AG04450 (cell line): ENCODE measurements around the gene ARHGAP24. TPM values are rescaled to one million over a fixed set of nuclear protein-coding genes. Genes with fewer than 3 reads are reported as not detected.

Experiments used
- CTCF ChIA-PET: fragments of 300-600, 350-600 bp; formaldehyde crosslinking; extraction: SDS; loops from one replicate; lab custom pipeline; 2022; ENCODE audit warnings: antibody characterized with exemption, inconsistent platforms; lab: Charles Lee
- POLR2A ChIA-PET: fragments of 350-600 bp; formaldehyde crosslinking; extraction: SDS; loops from one replicate; lab custom pipeline; 2021; ENCODE audit warnings: antibody characterized with exemption, inconsistent platforms; lab: Yijun Ruan, JAX
- DNase-seq: peaks from one replicate; pipeline ENCODE4 v3.0.0-alpha.2; 2011; ENCODE audit warnings: low read depth, low spot score
- H3K27ac ChIP-seq: one replicate; pipeline ENCODE4 v1.5.1; 2012; ENCODE audit warnings: low read depth, low read length, control low read depth
- H3K27me3 ChIP-seq: one replicate; pipeline ENCODE4 v1.6.0; 2012; ENCODE audit warnings: low read length; ENCODE audit not compliant: control insufficient read depth, insufficient read depth
- H3K4me3 ChIP-seq: 2 replicates; pipeline ENCODE4 v1.5.1; 2011; ENCODE audit warnings: mild to moderate bottlenecking, low read depth, low read length, control low read depth
- H3K9me3 ChIP-seq: 2 replicates; pipeline ENCODE4 v1.5.1; 2012; ENCODE audit warnings: low read length; ENCODE audit not compliant: control insufficient read depth, insufficient read depth
- CTCF ChIP-seq: IDR thresholded peaks from 2 replicates; pipeline ENCODE4 v1.5.1; 2011; ENCODE audit warnings: low read depth, low read length, control low read depth, inconsistent platforms
- polyA plus RNA-seq: library from polyadenylated mRNA; depleted of rRNA; stranded (reverse); fragments of >200 nt; gene quantifications from 2 replicates; pipeline ENCODE4 v1.2.3, GENCODE V29; 2011

Gene ARHGAP24
- polyA plus RNA-seq, 1 experiment = 16.8 TPM

- no peak overlapping the region for H3K27ac ChIP-seq
- ChIA-PET POLR2A (no interaction called here), CTCF (no interaction called here)
- no peaks in the 10 kb centered on the region for H3K9me3 ChIP-seq
- no peak for DNase-seq
- H3K27me3 ChIP-seq = no peaks in the 10 kb centered on the region
- no peak for TF ChIP-seq CTCF
- H3K4me3 ChIP-seq = no peak overlapping the region
These were observed 298.4 kb downstream of the ARHGAP24 start for GRCh38 chr4:85773372-85773771.

GRCh38 chr4:85774000-85774399 is 299.1 kb downstream of the ARHGAP24 start:
- no peaks in the 10 kb centered on the region for H3K27me3 ChIP-seq
- POLR2A ChIA-PET = interaction anchor here (0.7 kb wide), 1 partner anchor 1150 kb away, joined by 4 read pairs; no protein-coding TSS in a partner anchor
- CTCF ChIA-PET = interaction anchor here (1.1 to 1.2 kb wide), 2 partner anchors 12 to 26 kb away, joined by 4 to 7 read pairs; no protein-coding TSS in a partner anchor
- no peak overlapping the region for H3K4me3 ChIP-seq
- no peak for TF ChIP-seq CTCF
- H3K9me3 ChIP-seq = no peaks in the 10 kb centered on the region
- H3K27ac ChIP-seq = no peak overlapping the region
- no peak for DNase-seq

GRCh38 chr4:85774489-85774888 is 299.5 kb downstream of the ARHGAP24 start:
- no peaks in the 10 kb centered on the region for H3K27me3 ChIP-seq
- no peak overlapping the region for H3K4me3 ChIP-seq
- ChIA-PET CTCF (interaction anchor here (1.1 to 1.2 kb wide), 2 partner anchors 12 to 26 kb away, joined by 4 to 7 read pairs; no protein-coding TSS in a partner anchor), POLR2A (interaction anchor here (0.7 kb wide), 1 partner anchor 1149 kb away, joined by 4 read pairs; no protein-coding TSS in a partner anchor)
- no peaks in the 10 kb centered on the region for H3K9me3 ChIP-seq
- no peak for DNase-seq
- no peak for TF ChIP-seq CTCF
- H3K27ac ChIP-seq = no peak overlapping the region

- no peak overlapping the region for H3K4me3 ChIP-seq
- H3K27me3 ChIP-seq = no peaks in the 10 kb centered on the region
- CTCF ChIA-PET = interaction anchor here (0.9 to 1.0 kb wide), 2 partner anchors 21 to 29 kb away, joined by 3 to 6 read pairs; no protein-coding TSS in a partner anchor
- H3K9me3 ChIP-seq = no peaks in the 10 kb centered on the region
- no peak overlapping the region for H3K27ac ChIP-seq
- DNase-seq = no peak
- POLR2A ChIA-PET = no interaction called here
- TF ChIP-seq CTCF = no peak
These were observed 301.1 kb downstream of the ARHGAP24 start for GRCh38 chr4:85776096-85776495.

GRCh38 chr4:85776579-85776978 is 301.6 kb downstream of the ARHGAP24 start:
- ChIA-PET CTCF (interaction anchor here (1.0 to 3.7 kb wide), 2 partner anchors 21 to 30 kb away, joined by 6 to 26 read pairs; no protein-coding TSS in a partner anchor), POLR2A (no interaction called here)
- H3K9me3 ChIP-seq = no peaks in the 10 kb centered on the region
- no peaks in the 10 kb centered on the region for H3K27me3 ChIP-seq
- no peak overlapping the region for H3K4me3 ChIP-seq
- no peak for TF ChIP-seq CTCF
- no peak overlapping the region for H3K27ac ChIP-seq
- DNase-seq = no peak
